Parathyroid adenoma (tissue), 2 donors: ENCODE data around the gene COPS7A.
A peak's percentile ranks its signal among the peaks of the same experiment; 100 is the strongest.
"Not testable (repeated sequence)": the region's sequence is repeated elsewhere in the genome, so short reads cannot be mapped to it uniquely, and the experiment has no call there.

Experiments
- H2AFZ ChIP-seq: fragments of 300-600 bp; sonication (generic); one replicate; pipeline ENCODE4 v1.7.0; 2017; ENCODE audit warnings: antibody characterized with exemption, mild to moderate bottlenecking
- H3K27ac ChIP-seq: fragments of 300-600 bp; sonication (generic); one replicate; pipeline ENCODE4 v1.7.0; 2017
- H3K27me3 ChIP-seq: fragments of 300-600 bp; sonication (generic); one replicate; pipeline ENCODE4 v1.7.0; 2017; ENCODE audit warnings: low read length; ENCODE audit not compliant: control insufficient read depth, insufficient read depth
- H3K36me3 ChIP-seq: fragments of 300-600 bp; sonication (generic); one replicate; pipeline ENCODE4 v1.7.0; 2017; ENCODE audit warnings: low read length; ENCODE audit not compliant: control insufficient read depth, insufficient read depth
- H3K4me1 ChIP-seq: fragments of 300-600 bp; sonication (generic); one replicate; pipeline ENCODE4 v1.7.0; 2017; ENCODE audit warnings: control low read depth
- H3K4me2 ChIP-seq: fragments of 300-600 bp; sonication (generic); one replicate; pipeline ENCODE4 v1.7.0; 2017; ENCODE audit warnings: low read length
- H3K4me3 ChIP-seq: fragments of 300-600 bp; sonication (generic); one replicate; pipeline ENCODE4 v1.7.0; 2017; ENCODE audit warnings: low read depth, low read length
- H3K79me2 ChIP-seq: fragments of 300-600 bp; sonication (generic); one replicate; pipeline ENCODE4 v1.7.0; 2017; ENCODE audit warnings: control low read depth
- H3K9ac ChIP-seq: fragments of 300-600 bp; sonication (generic); one replicate; pipeline ENCODE4 v1.7.0; 2017; ENCODE audit warnings: mild to moderate bottlenecking
- H3K9me3 ChIP-seq: fragments of 300-600 bp; sonication (generic); one replicate; pipeline ENCODE4 v1.7.0; 2017; ENCODE audit warnings: low read length; ENCODE audit not compliant: control insufficient read depth
- TF ChIP-seq, protein P1 (sequence below): fragments of 300-600 bp; sonication (generic); IDR thresholded peaks from one replicate; pipeline ENCODE4 v1.7.0; 2017; ENCODE audit warnings: antibody characterized with exemption, mild to moderate bottlenecking
- donor health status: primary hyperparathyroidism.

Gene COPS7A

DNA sequence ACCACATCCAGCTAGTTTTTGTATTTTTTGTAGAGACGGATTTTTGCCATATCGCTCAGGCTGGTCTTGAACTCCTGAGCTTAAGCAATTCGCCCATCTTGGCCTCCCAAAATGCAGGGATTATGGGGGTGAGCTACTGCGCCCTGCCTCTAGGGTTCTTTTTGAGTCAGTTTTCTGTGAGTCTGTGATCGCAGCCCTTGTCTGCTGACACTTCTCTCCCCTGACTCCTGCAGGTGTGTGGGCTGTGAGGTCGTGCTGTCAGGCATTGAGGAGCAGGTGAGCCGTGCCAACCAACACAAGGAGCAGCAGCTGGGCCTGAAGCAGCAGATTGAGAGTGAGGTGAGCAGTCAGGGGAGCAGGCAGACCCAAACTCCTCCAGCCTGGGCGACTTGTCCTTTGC lies 6.3 kb downstream of the COPS7A start:
- TF ChIP-seq, protein P1, sequence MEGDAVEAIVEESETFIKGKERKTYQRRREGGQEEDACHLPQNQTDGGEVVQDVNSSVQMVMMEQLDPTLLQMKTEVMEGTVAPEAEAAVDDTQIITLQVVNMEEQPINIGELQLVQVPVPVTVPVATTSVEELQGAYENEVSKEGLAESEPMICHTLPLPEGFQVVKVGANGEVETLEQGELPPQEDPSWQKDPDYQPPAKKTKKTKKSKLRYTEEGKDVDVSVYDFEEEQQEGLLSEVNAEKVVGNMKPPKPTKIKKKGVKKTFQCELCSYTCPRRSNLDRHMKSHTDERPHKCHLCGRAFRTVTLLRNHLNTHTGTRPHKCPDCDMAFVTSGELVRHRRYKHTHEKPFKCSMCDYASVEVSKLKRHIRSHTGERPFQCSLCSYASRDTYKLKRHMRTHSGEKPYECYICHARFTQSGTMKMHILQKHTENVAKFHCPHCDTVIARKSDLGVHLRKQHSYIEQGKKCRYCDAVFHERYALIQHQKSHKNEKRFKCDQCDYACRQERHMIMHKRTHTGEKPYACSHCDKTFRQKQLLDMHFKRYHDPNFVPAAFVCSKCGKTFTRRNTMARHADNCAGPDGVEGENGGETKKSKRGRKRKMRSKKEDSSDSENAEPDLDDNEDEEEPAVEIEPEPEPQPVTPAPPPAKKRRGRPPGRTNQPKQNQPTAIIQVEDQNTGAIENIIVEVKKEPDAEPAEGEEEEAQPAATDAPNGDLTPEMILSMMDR, result no peak
- H3K36me3 ChIP-seq, result no peaks in the 10 kb centered on the region
- no peaks in the 10 kb centered on the region for H3K79me2 ChIP-seq

DNA sequence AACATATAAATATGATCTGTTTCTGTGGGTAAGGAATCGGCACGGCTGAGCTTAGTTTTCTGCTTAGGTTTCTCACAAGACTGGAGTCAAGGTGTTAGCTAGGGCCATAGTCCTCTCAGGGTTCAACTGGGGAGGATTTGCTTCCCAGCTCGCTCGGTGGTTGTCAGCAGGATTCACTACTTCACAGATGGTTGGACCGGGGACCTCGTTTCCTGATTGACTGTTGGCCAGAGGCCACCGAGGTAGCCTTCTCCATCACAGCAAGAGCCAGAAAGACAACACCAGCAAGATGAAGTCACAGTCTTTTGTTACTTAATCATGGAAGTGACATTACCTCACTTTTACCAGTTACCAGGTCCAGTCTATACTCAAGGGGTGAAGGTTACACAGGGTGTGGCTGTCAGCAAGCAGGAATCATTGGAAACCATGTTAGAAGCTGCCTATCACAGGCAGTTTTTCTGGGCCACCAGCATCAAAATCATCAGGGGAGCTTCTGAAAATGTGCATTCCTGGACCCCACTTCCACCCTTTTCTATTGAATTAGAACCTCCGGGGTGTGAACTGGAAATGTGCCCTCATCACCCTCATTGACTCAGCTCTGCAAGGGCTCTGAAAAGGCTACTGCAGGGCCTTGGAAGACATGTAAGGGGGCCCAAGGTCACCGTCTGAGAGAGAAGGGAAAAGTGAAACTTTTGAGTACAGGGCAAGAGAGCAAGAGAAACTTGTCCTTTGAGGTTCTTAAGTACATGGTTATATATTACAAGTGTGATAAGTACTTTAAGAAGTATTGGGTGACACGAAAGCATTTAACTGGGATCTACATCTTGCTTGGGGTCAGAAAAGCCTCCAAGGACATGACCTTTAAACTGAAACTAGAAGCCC lies 10.9 kb downstream of the COPS7A start:
- Histone ChIP-seq H2AFZ (no peak overlapping the region), H3K36me3 (no peaks in the 10 kb centered on the region), H3K4me2 (no peak overlapping the region), H3K27me3 (no peaks in the 10 kb centered on the region), H3K4me3 (no peak overlapping the region), H3K9me3 (no peaks in the 10 kb centered on the region), H3K4me1 (peaks cover 4% of the 10 kb centered on the region), H3K9ac (no peak overlapping the region), H3K79me2 (no peaks in the 10 kb centered on the region), H3K27ac (no peak overlapping the region)
- TF ChIP-seq, protein P1, result no peak

More for the DNA sequence above, 6.3 kb downstream of the COPS7A start:
- no peaks in the 10 kb centered on the region for H3K4me1 ChIP-seq
- no peak overlapping the region for H3K27ac ChIP-seq
- no peak overlapping the region for H3K9ac ChIP-seq
- no peak overlapping the region for H3K4me3 ChIP-seq
- no peaks in the 10 kb centered on the region for H3K27me3 ChIP-seq
- H3K4me2 ChIP-seq, result no peak overlapping the region
- H3K9me3 ChIP-seq, result no peaks in the 10 kb centered on the region
- H2AFZ ChIP-seq, result no peak overlapping the region

DNA sequence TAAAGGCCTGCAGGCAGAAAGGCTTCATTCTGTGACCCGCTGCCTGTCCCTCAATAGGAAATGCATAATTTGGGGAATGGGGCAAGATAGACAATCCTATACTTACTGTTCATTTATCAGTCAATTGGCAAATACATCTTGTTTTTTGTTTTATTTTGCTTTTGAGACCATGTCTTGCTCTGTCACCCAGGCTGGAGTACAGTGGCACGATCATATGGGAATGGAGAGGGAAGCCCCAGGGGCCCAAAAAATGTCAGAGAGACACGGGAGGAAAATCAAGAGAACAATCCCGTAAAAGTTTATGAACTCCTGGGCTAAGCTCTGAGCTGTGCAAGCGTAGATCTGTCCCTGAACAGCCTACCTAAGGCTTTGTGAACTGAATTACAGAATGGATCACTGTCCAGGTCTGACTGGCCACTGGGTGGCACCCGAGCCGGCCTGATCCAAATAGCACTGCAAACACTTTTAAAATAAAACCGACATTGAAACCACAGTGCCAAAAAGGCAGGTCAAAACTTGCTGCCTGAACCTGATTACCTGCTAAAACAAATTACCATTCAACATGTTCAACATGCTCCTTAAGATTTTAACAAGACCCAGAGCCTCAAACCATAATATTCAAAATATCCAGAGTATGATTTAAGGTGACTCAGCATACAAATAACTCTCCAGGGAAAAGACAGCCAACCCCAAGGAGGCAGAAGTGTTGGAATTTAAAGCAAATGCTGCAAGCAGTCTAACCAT lies 11.8 kb downstream of the COPS7A start:
- H3K27ac ChIP-seq, result peak overlapping the region; percentile 47

DNA sequence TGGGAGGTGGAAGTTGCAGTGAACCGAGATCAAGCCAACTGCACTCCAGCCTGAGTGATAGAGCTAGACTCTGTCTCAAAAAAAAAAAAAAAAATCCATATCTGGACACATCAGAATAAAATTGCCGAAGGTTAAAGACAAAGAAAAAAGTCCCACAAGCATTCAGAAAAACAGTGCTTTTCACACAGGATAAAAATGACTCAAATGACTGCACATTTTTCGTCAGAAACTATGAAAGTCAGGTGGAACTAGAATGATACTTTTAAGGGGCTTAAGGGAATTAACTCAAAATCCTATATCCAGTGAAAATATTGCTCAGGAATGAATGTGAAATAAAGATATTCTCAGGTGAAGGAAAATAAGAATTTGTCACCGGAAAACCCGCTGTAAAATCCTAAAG lies 12.9 kb downstream of the COPS7A start:
- Histone ChIP-seq H3K27ac (no peak overlapping the region), H3K9ac (no peak overlapping the region), H3K9me3 (no peaks in the 10 kb centered on the region), H3K27me3 (no peaks in the 10 kb centered on the region), H3K4me1 (peaks cover 4% of the 10 kb centered on the region), H3K4me3 (no peak overlapping the region), H3K36me3 (no peaks in the 10 kb centered on the region), H3K4me2 (no peak overlapping the region), H3K79me2 (no peaks in the 10 kb centered on the region), H2AFZ (no peak overlapping the region)
- TF ChIP-seq, protein P1, result no peak

More for the DNA sequence above, 11.8 kb downstream of the COPS7A start:
- Histone ChIP-seq H3K9me3 (no peaks in the 10 kb centered on the region), H3K27me3 (no peaks in the 10 kb centered on the region), H3K9ac (no peak overlapping the region), H3K79me2 (no peaks in the 10 kb centered on the region), H3K36me3 (no peaks in the 10 kb centered on the region), H3K4me2 (no peak overlapping the region), H3K4me3 (no peak overlapping the region), H2AFZ (peak overlapping the region; percentile 50), H3K4me1 (peaks cover 4% of the 10 kb centered on the region)
- TF ChIP-seq, protein P1, result peak; percentile 80

DNA sequence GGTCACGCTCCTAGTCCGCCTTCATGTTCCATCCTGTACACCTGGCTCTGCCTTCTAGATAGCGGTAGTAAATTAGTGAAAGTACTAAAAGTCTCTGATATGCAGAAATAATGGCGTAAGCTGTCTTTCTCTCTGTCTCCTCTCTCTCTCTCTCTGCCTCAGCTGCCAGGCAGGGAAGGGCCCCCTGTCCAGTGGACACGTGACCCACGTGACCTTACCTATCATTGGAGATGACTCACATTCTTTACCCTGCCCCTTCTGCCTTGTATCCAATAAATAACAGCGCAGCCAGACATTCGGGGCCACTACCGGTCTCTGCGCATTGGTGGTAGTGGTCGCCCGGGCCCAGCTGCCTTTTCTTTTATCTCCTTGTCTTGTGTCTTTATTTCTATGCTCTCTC lies 18.2 kb downstream of the COPS7A start:
- H3K36me3 ChIP-seq, H3K4me2 ChIP-seq: not testable (repeated sequence)

More for the DNA sequence above, 18.2 kb downstream of the COPS7A start:
- H3K27me3 ChIP-seq, H3K79me2 ChIP-seq, H3K27ac ChIP-seq, H3K4me1 ChIP-seq, H2AFZ ChIP-seq, H3K9me3 ChIP-seq, H3K9ac ChIP-seq, H3K4me3 ChIP-seq: not testable (repeated sequence)
